ENCODE results near the gene CIZ1. TPM values are rescaled to one million over a fixed set of nuclear protein-coding genes. Genes with fewer than 3 reads are reported as not detected.
A peak's percentile ranks its signal among the peaks of the same experiment; 100 is the strongest.

The CIZ1 gene
- total RNA-seq, 1 experiment from 2014 or later, result 111 TPM

- ChIA-PET CTCF (no interaction called here), POLR2A (no interaction called here)
- no TSS peak for BruUV-seq (replicated peaks)
- in situ Hi-C loops (cut with HindIII; ENCODE audit: low pct_unique_long_range_greater_than_20kb, low sequenced_read_pairs), result no loop called here
- peaks cover 2% of the 10 kb centered on the region; the same call in 1 of the 2 replicates for H3K36me3 ChIP-seq (ENCODE audit: control insufficient read depth, insufficient read depth, low read length)
- DNase-seq (ENCODE audit: low read depth, low spot score) (no peak), ATAC-seq (0 out of 2 replicates have a peak, but pooled peaks have one; percentile 32)
- no peak overlapping the region for H3K4me3 ChIP-seq (ENCODE audit: low read depth in 2 of 2, low read length in 2 of 2)
- H3K27ac ChIP-seq (ENCODE audit: low read length), result no peak overlapping the region
- no peaks in the 10 kb centered on the region for H3K4me1 ChIP-seq (ENCODE audit: control insufficient read depth, insufficient read depth, low read length)
- no peaks in the 10 kb centered on the region for H3K27me3 ChIP-seq (ENCODE audit: control insufficient read depth, insufficient read depth, low read length)
- TF ChIP-seq TCF7L2 (IDR thresholded peaks at IDR 0.05; ENCODE audit: low read depth, low read length), result no peak
- no peak for TF ChIP-seq REST (IDR thresholded peaks at IDR 0.05; ENCODE audit: insufficient read depth in 1 of 2, low read depth in 2 of 2, low read length in 1 of 2)
- TF ChIP-seq POLR2AphosphoS5 (IDR thresholded peaks at IDR 0.05; ENCODE audit: low read depth, low read length), result no peak
- no peak for TF ChIP-seq CTCF (IDR thresholded peaks at IDR 0.05)
- no peak for TF ChIP-seq SIN3A (IDR thresholded peaks at IDR 0.05; ENCODE audit: borderline replicate concordance, insufficient read depth, low read depth, low read length)
- H3K9me3 ChIP-seq (ENCODE audit: control insufficient read depth, insufficient read depth, low read depth, low read length), result no peaks in the 10 kb centered on the region
- intact Hi-C loops (cut with micrococcal nuclease; ENCODE audit: unreplicated experiment), result no loop called here
These were observed 12.5 kb downstream of the CIZ1 start for GRCh38 chr9:128178806-128179431.

- Histone ChIP-seq H3K36me3 (ENCODE audit: control insufficient read depth, insufficient read depth, low read length) (peaks cover 2% of the 10 kb centered on the region; the same call in 1 of the 2 replicates), H3K27ac (ENCODE audit: low read length) (no peak overlapping the region), H3K9me3 (ENCODE audit: control insufficient read depth, insufficient read depth, low read depth, low read length) (no peaks in the 10 kb centered on the region), H3K4me3 (ENCODE audit: low read depth in 2 of 2, low read length in 2 of 2) (no peak overlapping the region), H3K4me1 (ENCODE audit: control insufficient read depth, insufficient read depth, low read length) (no peaks in the 10 kb centered on the region), H3K27me3 (ENCODE audit: control insufficient read depth, insufficient read depth, low read length) (no peaks in the 10 kb centered on the region)
- ATAC-seq (no peak), DNase-seq (ENCODE audit: low read depth, low spot score) (no peak)
- in situ Hi-C loops (cut with HindIII; ENCODE audit: low pct_unique_long_range_greater_than_20kb, low sequenced_read_pairs) (no loop called here), intact Hi-C loops (cut with micrococcal nuclease; ENCODE audit: unreplicated experiment) (no loop called here)
- CTCF ChIA-PET, result no interaction called here
- TF ChIP-seq REST (IDR thresholded peaks at IDR 0.05; ENCODE audit: insufficient read depth in 1 of 2, low read depth in 2 of 2, low read length in 1 of 2), result no peak
- TF ChIP-seq POLR2AphosphoS5 (IDR thresholded peaks at IDR 0.05; ENCODE audit: low read depth, low read length), result no peak
- no peak for TF ChIP-seq SIN3A (IDR thresholded peaks at IDR 0.05; ENCODE audit: borderline replicate concordance, insufficient read depth, low read depth, low read length)
- BruUV-seq (replicated peaks), result no TSS peak
- POLR2A ChIA-PET, result no interaction called here
These were observed 15.6 kb downstream of the CIZ1 start for GRCh38 chr9:128175726-128176125.
